ENCODE data around the gene PTPN4.
"Not testable (repeated sequence)": the region's sequence is repeated elsewhere in the genome, so short reads cannot be mapped to it uniquely, and the experiment has no call there.

PTPN4 gene

GRCh38 chr2:119943058-119943457 lies 183.3 kb downstream of the PTPN4 start:
- DNase-seq (ENCODE audit: low read depth), result no peak

GRCh38 chr2:119947535-119947934 lies 187.8 kb downstream of the PTPN4 start:
- DNase-seq (ENCODE audit: low read depth), result no peak

- no peak for DNase-seq (ENCODE audit: low read depth)
Measured at GRCh38 chr2:119950966-119951365, 191.2 kb downstream of the PTPN4 start.

GRCh38 chr2:119958670-119959268 lies 199.0 kb downstream of the PTPN4 start:
- no peak for DNase-seq (ENCODE audit: low read depth)

GRCh38 chr2:119960821-119961220 lies 201.1 kb downstream of the PTPN4 start:
- no peak for DNase-seq (ENCODE audit: low read depth)

- DNase-seq (ENCODE audit: low read depth), result no peak
Measured at GRCh38 chr2:119981896-119982295, 222.2 kb downstream of the PTPN4 start.

GRCh38 chr2:119982506-119982905 lies 222.8 kb downstream of the PTPN4 start:
- no peak for DNase-seq (ENCODE audit: low read depth)

- no peak for DNase-seq (ENCODE audit: low read depth)
Measured at GRCh38 chr2:119983108-119983507, 223.4 kb downstream of the PTPN4 start.

- DNase-seq (ENCODE audit: low read depth), result no peak
Measured at GRCh38 chr2:119996148-119996547, 236.4 kb downstream of the PTPN4 start.

- not testable (repeated sequence) for DNase-seq (ENCODE audit: low read depth)
Measured at GRCh38 chr2:119996896-119997891, 237.5 kb downstream of the PTPN4 start.

- no peak for DNase-seq (ENCODE audit: low read depth)
Measured at GRCh38 chr2:120001471-120001870, 241.7 kb downstream of the PTPN4 start.

GRCh38 chr2:120004254-120004653 lies 244.5 kb downstream of the PTPN4 start:
- DNase-seq (ENCODE audit: low read depth), result no peak

GRCh38 chr2:120005834-120006521 lies 246.3 kb downstream of the PTPN4 start:
- DNase-seq (ENCODE audit: low read depth), result no peak

- no peak for DNase-seq (ENCODE audit: low read depth)
Measured at GRCh38 chr2:120007851-120008250, 248.1 kb downstream of the PTPN4 start.

GRCh38 chr2:120012363-120012762 lies 252.6 kb downstream of the PTPN4 start:
- no peak for DNase-seq (ENCODE audit: low read depth)

GRCh38 chr2:120012771-120013596 lies 253.3 kb downstream of the PTPN4 start, which contains the start of gene EPB41L5:
EPB41L5 (plus strand) TSS chr2:120013077; CDS start chr2:120019085, 6,008 bp downstream.
- DNase-seq (ENCODE audit: low read depth), result peak; percentile 61

- no peak for DNase-seq (ENCODE audit: low read depth)
Measured at GRCh38 chr2:120013597-120014223, 254.0 kb downstream of the PTPN4 start.

GRCh38 chr2:120014226-120014980 lies 254.7 kb downstream of the PTPN4 start:
- no peak for DNase-seq (ENCODE audit: low read depth)

GRCh38 chr2:120016800-120017199 lies 257.1 kb downstream of the PTPN4 start:
- DNase-seq (ENCODE audit: low read depth), result no peak

GRCh38 chr2:120017201-120017600 lies 257.5 kb downstream of the PTPN4 start:
- DNase-seq (ENCODE audit: low read depth), result no peak
